ENCODE results near the gene GLIS1.

Gene GLIS1

DNA sequence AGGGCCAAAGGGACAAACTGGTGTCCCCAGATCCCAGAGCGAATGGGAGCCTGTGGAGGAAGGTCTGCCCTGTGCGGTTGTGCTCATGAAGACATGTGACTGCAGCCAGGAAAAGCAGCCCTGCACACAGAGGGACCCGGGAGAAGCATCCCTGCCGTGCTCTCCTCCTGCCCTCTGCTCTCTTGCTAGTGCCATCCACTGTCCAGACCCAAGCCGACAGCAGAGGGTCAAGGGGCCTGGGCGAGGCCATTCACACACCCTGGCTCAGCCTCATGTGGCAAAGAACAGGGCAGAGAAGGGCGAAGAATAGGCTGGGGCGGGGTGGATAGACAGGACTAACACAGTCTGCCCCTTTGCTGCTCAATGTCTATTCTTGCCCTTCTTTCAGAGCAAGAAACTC, 262.4 kb downstream of the GLIS1 start:
- no peak for DNase-seq (ENCODE audit: low read depth in 1 of 2, low spot score in 1 of 2)

DNA sequence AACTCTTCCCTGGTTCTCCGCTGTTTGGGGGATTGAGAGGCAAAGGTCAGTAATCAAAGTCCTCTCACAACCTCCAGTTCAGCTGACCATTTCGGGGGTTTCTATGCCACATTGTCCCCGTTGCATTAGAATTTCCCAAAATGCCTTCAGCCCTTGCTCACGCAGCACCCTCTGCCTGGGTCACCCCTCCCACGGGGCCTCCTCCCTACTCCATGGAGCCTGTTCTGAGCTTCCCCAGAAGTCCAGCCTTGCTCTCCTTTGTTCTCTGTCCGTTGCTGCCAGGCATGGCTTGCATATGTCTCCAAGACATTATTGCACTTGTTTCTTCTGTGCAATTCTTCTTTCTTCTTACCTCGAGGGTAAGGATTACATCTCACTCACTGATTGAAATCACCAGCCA, 263.3 kb downstream of the GLIS1 start:
- no peak for DNase-seq (ENCODE audit: low read depth in 1 of 2, low spot score in 1 of 2)

DNA sequence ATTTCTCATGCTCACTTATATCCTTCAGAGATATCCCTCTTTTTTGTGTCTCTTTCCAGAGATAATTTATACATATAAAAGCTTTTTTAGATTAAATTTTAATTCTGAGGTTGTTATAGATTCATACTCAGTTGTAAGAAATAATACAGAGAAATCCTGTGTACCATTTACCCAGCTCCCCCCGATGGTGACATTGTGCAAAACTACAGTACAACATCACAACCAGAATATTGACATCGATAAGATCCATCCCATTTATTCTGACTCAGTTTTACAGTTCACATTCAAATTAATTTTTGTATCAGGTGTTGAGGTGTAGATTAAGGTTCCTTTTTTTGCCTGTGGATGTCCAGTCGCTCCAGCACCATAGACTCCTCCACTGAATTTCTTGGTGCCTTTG, 265.5 kb downstream of the GLIS1 start:
- no peak for DNase-seq (ENCODE audit: low read depth in 1 of 2, low spot score in 1 of 2)

DNA sequence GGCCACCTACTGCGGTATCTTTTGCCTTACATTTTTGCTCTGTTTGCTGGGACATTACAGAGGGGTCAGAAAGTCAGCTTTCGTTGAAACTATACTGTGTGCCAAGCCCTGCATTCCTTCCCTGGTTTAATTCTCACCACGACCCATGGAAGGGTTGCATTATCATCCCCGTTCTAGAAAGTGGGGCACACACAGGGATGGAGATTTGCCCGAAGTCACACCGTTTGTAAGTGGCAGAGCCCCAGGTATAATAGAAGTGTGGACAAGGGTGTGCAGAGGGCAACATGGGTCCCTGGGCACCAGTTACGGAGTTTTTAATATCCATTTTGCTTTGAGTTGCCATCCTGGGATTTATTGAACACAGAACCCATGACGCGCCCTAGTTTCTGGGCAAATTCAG, 268.0 kb downstream of the GLIS1 start:
- no peak for DNase-seq (ENCODE audit: low read depth in 1 of 2, low spot score in 1 of 2)

DNA sequence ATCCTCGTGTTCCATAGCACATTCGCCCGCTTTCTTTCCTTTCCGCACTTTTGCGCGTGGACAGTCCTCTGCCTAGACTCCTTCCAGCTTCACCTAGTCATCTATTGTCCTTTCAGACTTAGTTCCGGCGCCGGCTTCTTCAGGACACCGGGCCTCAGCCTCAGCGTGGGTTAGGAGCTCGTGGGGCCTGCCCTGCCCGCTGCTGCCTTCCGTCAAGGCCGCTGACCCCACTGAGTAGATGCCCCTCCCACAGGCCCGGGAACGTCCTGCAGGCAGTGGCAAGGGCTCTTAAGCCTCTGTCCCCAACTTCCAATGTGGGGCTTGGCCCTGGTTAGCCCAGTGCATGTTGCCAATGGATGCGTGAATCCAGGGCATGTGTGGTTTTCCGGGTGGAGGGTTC, 268.4 kb downstream of the GLIS1 start:
- no peak for DNase-seq (ENCODE audit: low read depth in 1 of 2, low spot score in 1 of 2)

DNA sequence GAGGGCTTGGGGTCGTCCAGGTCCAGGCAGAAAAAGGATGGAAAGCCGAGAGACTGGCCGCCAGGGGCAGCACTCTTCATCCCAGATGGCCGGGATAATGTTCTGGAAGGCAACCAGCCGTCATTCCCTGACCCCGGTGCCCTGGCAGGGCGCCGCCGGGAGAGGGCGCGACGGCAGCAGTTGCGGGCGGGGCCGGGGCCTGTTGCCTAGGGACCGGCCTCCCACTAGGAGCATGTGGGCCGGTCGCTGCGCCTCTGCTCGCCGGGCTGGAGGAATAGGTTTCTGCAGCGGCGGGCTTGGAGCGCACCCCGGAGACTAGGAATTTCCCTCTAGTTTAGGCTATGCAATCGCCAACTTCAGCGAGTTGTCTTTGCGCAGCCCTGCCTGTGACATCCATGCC, 268.8 kb downstream of the GLIS1 start:
- no peak for DNase-seq (ENCODE audit: low read depth in 1 of 2, low spot score in 1 of 2)

DNA sequence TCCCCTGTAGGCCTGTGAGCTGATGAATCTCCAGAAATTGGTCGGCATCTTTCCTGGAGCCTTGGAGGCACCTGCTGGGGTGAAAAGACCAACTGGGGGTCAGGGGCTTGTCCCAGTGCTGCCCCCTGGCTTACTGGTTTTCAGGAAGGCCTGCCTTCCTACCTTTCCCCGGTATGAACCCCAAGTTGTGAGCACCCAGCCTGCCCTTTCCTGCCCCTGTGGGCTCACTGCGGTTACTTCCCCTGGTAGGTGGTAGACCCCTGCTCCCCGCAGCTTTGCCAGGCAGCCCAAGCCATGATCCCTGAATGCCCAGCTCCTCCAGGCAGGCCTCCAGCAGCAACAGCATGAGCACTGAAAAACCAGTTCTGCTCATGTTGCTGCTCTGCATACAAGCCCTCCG, 269.6 kb downstream of the GLIS1 start:
- DNase-seq (ENCODE audit: low read depth in 1 of 2, low spot score in 1 of 2) = no peak

DNA sequence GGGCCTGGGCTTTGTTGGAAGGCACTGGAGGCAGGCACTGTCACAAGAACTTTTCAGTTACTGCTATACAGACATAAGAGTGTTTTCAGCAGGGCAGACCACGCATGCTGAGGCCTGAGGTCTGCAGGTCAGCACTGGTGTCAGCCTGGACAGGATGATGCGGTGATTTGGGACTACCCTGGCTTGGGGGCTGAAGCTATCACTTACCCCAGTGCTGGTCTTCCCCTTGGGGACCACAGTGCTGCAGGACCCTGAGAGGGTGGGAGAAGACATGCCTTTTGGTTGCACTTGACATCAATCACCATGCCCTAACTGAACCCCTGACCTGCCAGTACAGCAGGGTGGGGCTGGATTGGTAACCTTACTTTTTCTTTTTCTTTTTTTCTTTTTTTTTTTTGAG, 270.6 kb downstream of the GLIS1 start:
- no peak for DNase-seq (ENCODE audit: low read depth in 1 of 2, low spot score in 1 of 2)

DNA sequence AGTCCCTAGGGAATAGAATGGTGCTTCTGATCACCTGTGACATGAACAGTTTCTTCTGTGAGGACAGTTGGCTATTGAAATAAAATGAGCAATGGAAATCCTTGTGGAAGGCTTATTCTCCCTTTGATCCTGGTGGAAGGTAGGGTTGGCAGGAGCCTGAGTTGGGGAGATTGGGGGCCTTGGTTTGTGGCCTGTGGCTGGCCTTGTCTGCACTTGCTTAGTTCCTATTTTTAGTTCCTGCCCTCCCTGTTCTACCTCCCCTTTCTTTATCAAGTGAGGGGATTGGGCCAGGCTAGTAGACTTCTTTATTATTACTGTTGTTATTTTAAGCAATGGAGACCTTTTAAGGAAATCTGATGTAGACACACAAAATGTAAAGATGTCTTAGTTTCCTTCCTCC, 271.6 kb downstream of the GLIS1 start:
- DNase-seq (ENCODE audit: low read depth in 1 of 2, low spot score in 1 of 2) = no peak

DNA sequence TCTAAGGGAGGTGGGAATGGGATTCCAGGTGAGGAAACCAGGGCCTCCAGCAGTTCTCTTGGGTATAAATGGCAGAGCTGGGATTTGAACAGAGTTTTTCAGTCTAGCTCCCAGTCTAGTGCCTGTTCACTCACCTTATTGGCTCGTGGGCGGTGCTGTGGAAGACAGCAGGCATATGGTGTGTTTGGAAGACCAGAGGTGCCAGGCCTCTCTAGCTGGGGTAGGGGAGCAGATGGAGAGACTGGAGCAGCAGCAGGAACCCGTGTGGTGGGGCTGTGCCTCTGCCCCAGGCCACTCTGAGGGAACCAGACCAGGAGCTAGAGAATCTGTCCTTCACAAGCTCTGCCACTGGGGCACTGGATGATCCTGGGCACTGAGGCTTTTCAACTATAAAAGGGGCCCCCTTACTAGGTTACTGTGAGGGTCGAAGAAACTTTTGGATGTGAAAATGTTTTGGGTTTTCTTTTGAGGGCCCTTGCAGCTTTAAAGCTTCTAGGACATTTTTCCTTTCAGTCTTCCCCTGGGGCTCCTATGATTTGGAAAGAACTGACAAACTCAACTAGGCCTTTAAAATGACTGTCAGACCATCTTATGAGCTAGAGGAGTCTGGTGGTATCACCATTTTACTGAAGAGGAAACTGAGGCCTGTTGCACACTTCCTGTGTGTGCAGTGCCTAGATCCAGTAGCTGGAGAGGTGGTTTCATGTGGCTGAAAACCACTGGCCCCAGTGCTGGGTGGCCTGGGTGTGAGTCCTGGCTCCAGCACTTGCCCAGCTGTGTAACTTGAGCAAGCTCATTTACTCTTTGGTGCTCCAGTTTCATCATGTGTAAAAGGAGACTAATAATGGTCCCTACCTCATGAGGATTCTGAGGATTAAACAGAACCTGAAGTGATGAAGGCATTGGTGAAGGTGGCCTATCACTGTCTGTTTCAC, 273.7 kb downstream of the GLIS1 start:
- DNase-seq (ENCODE audit: low read depth in 1 of 2, low spot score in 1 of 2) = no peak

DNA sequence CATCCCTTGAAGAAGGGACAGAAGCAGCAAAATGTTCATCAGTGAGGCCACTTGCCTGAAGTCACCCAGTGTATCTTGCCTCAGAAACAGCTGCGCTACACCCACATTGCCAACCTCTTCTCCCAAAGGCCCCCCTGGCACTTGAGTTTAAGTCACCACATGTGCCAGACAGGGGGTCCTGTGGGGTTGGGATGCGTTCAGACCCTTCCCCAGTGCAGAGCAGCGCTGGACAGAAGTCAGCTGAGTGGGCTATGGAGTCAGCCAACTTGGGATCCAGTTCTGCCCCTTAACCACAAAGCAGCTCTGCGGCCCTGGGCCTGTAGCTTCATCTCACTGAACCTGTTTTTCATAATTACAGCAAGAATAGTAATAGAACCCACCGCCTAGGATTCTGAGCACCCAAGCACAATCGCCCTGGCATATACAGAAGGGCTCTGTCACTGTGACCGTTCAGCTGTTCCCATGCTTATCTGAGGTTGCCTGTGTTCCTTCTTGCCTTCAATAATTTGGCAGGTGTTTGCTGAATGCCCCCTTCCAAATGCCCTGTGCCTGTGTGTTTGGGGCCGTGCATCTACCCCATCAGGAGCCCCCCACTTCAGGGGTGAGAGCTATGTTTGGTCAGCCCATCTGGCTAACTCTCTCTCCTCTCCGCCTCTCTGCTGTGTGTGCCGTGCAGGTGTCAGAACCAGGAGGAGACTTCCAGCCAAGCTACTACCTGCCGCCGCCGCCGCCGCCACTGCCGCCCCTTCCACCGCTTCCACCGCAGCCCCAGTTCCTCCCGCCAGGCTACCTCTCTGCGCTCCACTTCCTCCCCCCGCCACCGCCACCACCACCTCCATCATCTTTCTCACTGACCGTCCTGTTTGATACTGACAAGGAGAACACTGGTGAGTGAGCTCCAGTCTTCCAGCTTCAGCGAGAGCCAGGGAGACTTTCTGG, 274.7 kb downstream of the GLIS1 start:
- no peak for DNase-seq (ENCODE audit: low read depth in 1 of 2, low spot score in 1 of 2)

DNA sequence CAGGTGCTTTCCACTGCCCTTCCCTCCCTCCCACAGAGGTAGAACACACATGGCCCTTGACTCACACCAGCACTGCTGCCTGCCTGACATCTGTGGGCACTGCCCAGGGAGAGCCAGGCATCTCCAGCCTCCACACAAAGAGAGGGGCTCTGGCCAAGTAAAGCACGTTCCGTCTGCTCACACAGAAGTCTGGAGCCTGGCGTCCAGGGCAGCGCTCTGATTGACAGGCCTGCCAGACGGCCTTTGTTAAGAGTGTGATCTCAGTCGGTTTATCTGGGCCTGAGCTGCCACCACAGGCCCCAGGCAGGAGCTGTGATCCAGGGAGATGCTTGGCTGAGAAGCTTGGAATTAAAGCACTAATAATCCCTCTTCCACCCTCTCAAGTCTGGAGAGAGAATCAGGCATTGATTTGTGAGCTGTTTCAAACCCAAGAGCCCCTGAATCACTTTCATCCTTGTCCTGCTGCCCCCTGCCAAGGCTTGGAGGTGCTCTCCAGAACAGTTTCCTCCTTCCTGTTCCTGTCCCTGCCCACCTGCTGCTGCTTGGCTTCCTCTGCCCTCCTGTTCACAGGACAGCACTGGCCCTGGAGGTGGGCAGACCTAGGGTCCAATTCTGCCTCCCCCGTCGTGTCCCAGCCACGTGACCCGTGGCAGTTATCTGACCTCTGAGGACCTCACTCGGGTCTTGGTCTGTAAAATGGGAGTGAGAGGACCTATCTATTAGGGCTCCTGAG, 276.0 kb downstream of the GLIS1 start:
- no peak for DNase-seq (ENCODE audit: low read depth in 1 of 2, low spot score in 1 of 2)

DNA sequence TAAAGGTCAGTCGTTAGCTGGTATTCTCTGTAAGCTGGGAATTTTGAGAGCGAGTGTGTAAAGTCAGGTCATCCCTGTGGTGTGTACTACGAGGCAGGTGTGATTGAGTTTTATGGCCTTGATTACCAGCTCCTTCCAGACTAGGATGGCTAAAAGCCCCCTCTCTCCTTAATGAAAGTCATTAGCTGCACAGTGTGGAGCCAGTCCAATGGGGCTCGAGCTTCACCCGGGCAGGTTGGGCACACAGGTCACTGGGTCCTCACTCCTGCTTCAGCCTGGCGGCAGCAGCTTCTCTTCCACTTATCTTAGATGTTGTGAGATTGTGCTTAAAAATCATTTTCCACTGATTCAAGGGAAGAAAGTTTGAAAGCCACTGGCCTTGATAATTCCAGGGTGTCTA, 276.8 kb downstream of the GLIS1 start:
- no peak for DNase-seq (ENCODE audit: low read depth in 1 of 2, low spot score in 1 of 2)

DNA sequence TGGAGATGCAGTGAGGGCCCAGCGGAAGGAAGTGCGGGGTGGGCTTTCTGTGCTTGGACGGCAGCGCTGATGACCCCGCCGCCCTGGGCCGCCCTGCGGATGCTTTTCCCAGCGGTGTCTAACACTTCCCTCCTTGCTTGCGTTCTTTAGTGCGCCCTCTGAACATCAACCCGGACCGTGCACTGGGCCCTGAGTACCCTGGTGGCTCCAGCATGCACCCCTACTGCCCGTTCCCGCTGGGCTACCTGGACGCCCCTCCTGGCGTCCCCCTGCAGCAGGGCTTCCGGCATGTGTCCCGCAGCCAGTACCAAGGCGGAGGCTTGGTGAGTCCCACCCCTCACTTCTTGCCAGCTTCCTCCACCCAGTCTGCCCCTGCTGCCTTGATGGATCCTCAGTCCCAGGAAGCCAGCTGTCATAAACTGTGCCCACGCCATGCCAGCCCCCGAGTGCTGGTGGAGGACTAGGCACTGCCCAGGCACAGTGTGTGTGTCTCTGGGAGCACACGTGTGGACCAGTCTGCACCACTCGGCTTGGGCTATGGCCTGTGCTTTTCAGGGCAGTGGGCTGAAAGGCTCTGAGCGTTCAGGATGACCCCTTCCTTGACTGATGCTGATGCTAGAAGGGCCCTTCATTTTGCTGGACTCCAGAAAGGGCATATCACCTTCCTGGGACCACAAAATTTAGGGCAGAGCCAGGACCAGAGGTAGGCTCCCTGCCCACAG, 277.5 kb downstream of the GLIS1 start:
- no peak for DNase-seq (ENCODE audit: low read depth in 1 of 2, low spot score in 1 of 2)

DNA sequence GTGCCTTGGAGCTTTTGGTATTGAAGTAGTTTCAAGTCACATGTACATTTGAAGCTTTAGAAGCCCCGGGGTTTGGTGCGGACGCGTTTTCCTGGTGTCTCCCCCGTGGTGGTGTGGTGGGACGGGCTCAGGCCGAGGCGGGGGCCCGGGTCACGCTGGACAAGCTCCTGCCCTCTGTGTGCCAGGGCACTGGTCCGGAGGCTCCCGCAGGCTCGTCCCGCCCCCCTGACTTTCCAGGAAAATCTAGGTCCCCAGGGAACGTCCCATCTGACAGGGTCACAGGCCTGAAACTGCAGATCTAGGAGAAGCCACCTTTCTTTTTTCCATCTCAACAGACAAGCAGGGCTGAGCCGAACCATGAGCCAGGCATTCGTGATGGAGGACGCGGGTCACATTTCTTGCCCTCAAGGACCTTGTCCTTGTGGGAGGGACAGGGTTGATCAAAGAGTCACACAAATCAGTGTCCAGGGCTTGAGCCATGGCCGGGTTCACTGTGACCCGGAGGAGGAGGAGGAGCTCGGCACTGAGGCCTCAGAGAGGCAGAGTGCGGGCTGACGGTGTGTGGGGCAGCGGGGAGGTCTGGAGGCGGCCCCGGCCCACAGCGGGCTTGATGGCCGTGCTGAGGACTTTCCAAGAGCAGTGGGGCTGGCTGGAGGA, 278.2 kb downstream of the GLIS1 start:
- DNase-seq (ENCODE audit: low read depth in 1 of 2, low spot score in 1 of 2) = no peak

DNA sequence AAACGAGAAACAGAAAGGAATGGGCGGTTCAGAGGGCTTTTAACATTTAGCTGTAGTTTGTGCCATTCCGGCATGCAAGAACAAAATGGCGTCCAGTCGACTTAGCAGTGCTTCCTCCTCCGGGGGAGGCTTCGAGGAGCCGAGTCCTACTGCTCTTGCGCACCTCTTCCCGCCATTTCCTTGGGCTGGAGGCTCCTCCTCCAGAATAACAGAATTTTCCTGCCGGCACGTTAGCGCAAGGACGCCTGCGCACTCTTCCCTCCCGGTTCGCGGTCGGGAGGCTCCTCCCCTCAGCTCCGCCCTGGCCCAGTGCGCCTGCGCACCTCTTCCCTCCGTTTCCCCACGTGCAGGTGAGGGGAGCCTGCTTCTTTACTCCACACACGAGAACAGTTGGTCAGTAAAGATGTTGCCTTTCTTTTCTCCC, 278.7 kb downstream of the GLIS1 start:
- DNase-seq (ENCODE audit: low read depth in 1 of 2, low spot score in 1 of 2) = no peak

DNA sequence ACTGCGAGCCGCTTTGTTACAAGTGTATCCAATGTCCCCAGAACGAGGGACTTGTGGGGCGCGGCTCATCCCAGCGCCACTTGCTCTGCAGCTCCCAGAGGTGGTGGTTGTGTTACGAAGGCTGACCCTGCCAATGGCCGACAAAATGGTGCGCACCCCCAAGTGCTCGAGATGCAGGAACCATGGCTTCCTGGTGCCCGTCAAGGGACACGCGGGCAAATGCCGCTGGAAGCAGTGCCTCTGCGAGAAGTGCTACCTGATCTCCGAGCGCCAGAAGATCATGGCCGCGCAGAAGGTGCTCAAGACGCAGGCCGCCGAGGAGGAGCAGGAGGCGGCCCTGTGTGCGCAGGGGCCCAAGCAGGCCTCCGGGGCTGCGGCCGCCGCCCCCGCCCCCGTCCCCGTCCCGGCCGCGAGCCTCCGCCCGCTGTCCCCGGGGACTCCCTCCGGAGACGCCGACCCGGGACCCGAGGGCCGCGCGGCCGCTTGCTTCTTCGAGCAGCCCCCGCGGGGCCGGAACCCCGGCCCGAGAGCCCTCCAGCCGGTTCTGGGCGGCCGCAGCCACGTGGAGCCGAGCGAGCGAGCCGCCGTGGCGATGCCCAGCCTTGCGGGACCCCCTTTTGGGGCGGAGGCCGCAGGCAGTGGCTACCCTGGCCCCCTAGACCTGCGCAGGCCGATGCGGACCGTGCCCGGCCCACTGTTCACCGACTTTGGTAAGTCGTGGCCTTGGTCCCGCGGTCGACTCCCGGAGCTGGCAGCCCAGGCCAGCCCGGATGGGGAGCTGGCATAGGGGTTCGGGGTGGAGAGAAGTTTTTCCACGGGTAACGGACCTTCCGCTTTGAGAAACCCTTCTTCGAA, 279.4 kb downstream of the GLIS1 start, which contains the start of gene DMRTB1:
Gene DMRTB1 (plus strand): TSS at position 79 of the 855 bp plus-strand sequence. CDS start 55 bp downstream, at position 134.
- DNase-seq (ENCODE audit: low read depth in 1 of 2, low spot score in 1 of 2) = no peak

DNA sequence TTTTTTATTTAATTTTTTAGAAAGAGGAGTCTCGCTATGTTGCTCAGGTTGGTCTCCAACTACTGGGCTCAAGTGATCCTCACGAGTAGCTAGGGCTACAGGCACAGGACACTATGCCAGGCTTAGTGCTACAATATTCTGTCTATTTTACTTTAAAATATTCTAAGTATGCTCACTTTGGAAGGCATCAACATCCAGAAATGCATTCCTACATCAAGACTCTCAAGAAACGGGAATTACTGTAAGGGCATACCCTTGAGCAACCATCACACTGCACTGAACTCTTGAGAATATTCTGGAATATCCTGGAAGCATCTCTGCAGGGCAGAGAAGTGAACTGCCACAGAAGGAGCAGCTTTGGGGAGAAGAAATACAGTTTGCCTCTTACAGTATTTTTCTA, 280.3 kb downstream of the GLIS1 start:
- DNase-seq (ENCODE audit: low read depth in 1 of 2, low spot score in 1 of 2) = no peak

Measured in activated T-helper 1 cell treated with anti-CD3 and anti-CD28 coated beads, Interleukin-2, amount 50 U/mL, for 16 hours (primary cell).